ENCODE results near the gene SERPINH1.

The SERPINH1 gene

DNA sequence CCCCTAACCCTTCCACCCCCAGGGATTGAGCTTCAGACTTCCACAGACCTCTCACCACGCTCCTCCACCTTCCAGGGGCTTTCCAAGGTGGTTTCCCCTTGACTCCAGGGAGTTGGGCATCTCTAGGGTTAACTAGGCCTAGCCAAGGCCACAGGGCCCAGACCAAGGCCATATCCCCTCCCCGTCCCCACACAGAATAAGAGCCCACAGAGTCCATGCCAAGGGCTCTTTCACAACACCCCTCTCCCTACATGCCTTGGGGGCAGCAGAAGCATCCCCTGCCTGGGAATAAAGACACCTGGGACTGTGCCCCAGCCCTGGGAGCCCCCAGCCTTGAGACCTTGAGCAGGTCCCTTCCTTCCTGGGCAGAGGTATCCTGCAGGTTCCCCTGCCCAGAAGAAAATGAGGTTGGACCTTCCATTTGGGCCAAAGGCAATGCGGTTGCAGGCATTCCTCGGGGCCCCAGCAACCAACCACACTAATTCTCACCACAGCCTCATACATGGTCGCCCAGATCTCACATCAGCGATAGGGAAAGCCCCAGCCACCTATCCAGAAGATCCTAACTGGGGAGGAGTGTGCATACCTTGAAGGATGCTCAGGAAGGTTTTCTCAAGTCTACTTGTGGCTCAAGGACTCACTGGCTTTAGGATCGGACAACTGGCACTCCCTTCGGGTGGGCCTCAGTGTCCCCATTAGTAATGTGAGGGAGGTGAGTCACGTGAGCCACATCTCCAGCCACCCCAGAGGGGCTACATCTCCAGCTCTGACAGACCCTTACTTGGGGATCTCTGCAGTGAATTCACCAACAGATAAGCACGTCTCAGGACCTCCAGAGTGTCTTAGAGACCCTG is 38.0 kb upstream of the SERPINH1 start:
- Histone ChIP-seq H3K9ac (ENCODE audit: low read length) (peak overlapping the region; percentile 9), H3K36me3 (ENCODE audit: insufficient read depth, low read length) (no peaks in the 10 kb centered on the region), H3K4me1 (ENCODE audit: insufficient read depth, low read length) (peaks cover 13% of the 10 kb centered on the region), H3K27me3 (ENCODE audit: control insufficient read depth in 1 of 2, insufficient read depth in 2 of 2, low read length in 2 of 2) (peaks cover 0 to 8% of the 10 kb centered on the region in 2 donors), H3K4me3 (ENCODE audit: low read depth in 1 of 2, low read length in 2 of 2) (peak overlapping the region in 1 of 2 donors; percentile 56), H3K9me3 (ENCODE audit: low read length) (no peaks in the 10 kb centered on the region), H3K27ac (ENCODE audit: low read depth, low read length) (no peak overlapping the region)

DNA sequence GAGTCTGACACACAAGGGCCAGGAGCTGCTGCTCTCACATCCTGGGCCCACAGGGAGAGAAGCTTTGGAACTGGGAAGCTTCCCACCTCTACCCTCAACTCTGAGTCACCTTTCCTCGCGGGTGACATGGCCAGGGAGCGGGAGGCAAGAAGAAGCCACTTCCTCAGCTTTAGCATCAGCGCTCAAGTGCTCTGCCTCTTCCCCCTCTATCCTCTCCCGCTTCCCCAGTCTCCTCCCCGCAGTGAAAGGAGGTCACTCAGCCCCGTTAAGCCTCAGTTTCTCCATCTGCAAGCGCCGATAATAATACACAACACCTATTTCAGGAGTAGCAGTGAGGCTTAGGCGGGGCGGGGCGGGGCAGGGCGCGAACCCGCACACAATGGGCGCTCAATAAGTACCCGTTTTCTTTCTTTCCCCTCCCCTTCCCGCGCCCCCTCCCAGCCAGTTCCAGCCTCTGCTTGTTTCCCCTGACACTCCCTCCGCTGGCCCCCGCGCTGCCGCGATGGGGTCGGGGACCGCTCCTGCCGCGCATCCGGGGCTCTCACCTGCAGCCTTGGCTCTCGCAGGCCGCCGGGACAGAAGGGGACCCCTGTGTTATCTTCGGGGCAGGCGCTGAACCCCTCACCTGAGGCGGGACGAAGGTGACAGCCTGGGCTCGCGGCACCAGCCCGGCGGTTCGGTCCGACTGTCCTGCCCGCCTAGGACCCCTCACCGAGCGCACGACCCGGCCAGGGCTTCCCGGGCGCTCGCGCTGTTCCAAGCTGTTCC is 37.2 kb upstream of the SERPINH1 start:
- Histone ChIP-seq H3K9me3 (ENCODE audit: low read length) (no peaks in the 10 kb centered on the region), H3K4me1 (ENCODE audit: insufficient read depth, low read length) (peaks cover 13% of the 10 kb centered on the region), H3K27ac (ENCODE audit: low read depth, low read length) (no peak overlapping the region), H3K4me3 (ENCODE audit: low read depth in 1 of 2, low read length in 2 of 2) (peak overlapping the region; percentile 45 to 56), H3K27me3 (ENCODE audit: control insufficient read depth in 1 of 2, insufficient read depth in 2 of 2, low read length in 2 of 2) (peaks cover 0 to 8% of the 10 kb centered on the region in 2 donors), H3K9ac (ENCODE audit: low read length) (peak overlapping the region; percentile 9), H3K36me3 (ENCODE audit: insufficient read depth, low read length) (no peaks in the 10 kb centered on the region)

DNA sequence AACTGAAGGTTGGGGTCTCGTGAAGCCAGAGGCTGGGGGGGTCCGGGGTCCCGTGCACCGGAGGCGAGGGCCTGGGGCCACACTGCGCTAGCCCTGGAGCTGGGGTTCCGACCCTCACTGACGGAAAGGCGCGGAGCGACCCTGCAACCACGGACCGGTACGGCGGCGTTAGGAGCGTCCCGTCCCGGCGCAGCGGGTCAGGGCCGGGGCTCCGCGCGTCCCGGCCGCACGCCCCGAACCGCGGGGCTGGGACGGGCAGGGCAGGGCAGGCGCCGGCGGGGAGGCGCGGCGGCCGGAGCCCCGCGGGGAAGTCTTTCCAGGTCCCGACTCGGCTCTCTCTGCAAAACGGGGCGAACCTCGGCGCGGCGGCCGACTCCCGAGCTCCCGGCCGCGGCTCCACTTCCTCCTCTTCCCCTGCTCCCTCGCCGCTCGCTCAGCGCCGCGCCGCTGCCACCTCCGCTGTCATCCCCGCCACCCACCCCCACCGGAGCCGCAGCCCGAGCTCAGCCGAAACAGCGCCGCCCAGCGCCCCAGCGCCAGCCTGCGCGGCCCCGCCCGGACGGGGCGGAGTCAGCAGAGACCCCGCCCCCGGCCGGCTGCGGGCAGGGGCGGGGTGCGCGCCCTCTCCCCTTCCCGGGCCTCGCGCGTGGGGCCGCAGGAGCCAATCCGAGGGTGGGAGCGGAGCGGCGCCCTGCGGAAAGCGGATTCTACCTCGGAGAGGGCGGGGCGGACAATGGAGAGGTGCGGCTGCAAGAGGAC is 36.4 kb upstream of the SERPINH1 start, which contains the start of gene GDPD5:
Gene GDPD5, minus strand, starts transcription at position 509 of the 759 bp plus-strand sequence. CDS start 48,206 bp downstream, outside the sequence.
- Histone ChIP-seq H3K27ac (ENCODE audit: low read depth, low read length) (peak within 1 kb of the TSS; percentile 14), H3K36me3 (ENCODE audit: insufficient read depth, low read length) (no peaks in the 10 kb centered on the region), H3K4me3 (ENCODE audit: low read depth in 1 of 2, low read length in 2 of 2) (peak within 1 kb of the TSS; percentile 45 to 56), H3K9ac (ENCODE audit: low read length) (peak within 1 kb of the TSS; percentile 21), H3K9me3 (ENCODE audit: low read length) (no peaks in the 10 kb centered on the region), H3K27me3 (ENCODE audit: control insufficient read depth in 1 of 2, insufficient read depth in 2 of 2, low read length in 2 of 2) (peaks cover 0 to 8% of the 10 kb centered on the region in 2 donors), H3K4me1 (ENCODE audit: insufficient read depth, low read length) (peaks cover 13% of the 10 kb centered on the region)

DNA sequence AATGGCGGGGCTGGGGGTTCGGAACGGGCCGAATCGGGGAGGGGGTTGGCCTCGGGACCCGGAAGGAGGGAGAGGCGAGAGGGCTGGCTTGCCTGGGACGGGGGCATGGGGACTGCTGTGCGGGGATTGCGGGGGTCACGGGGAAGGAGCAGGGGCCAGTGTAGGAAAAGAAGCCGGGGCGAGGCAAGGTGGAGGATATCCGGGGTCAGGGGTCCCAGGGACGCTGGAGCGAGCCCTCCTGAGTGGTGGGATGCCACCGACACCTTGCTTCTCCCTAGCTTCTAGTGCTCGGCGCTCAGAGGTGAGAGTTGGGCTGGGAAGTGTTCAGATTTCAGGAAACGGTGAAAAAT is 35.9 kb upstream of the SERPINH1 start:
- Histone ChIP-seq H3K27ac (ENCODE audit: low read depth, low read length) (peak overlapping the region; percentile 14), H3K4me1 (ENCODE audit: insufficient read depth, low read length) (peaks cover 13% of the 10 kb centered on the region), H3K36me3 (ENCODE audit: insufficient read depth, low read length) (no peaks in the 10 kb centered on the region)

DNA sequence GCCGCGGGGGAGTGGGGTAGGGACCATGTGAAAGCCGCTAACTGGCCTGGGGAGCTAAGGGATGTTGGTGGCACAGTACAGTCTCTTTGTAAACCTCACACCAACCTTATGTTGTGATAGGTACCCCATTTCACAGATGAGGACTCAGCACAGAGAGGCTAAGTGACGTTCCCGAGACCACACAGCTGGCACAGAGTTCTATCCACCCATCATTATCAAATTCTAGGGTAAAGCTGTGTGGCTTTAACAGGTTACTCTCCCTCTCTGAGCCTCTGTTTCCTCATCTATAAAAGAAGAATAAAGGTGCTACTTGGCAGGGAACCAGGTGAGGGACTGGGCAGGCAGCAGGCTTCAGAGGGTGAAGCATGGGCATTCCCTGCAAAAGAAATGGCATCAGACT is 34.9 kb upstream of the SERPINH1 start:
- H3K9ac ChIP-seq (ENCODE audit: low read length) = no peak overlapping the region

More for the DNA sequence above, 35.9 kb upstream of the SERPINH1 start:
- H3K9ac ChIP-seq (ENCODE audit: low read length) = peak overlapping the region; percentile 21
- H3K4me3 ChIP-seq (ENCODE audit: low read depth in 1 of 2, low read length in 2 of 2) = peak overlapping the region; percentile 45 to 56
- H3K9me3 ChIP-seq (ENCODE audit: low read length) = no peaks in the 10 kb centered on the region
- peaks cover 0 to 8% of the 10 kb centered on the region in 2 donors for H3K27me3 ChIP-seq (ENCODE audit: control insufficient read depth in 1 of 2, insufficient read depth in 2 of 2, low read length in 2 of 2)

DNA sequence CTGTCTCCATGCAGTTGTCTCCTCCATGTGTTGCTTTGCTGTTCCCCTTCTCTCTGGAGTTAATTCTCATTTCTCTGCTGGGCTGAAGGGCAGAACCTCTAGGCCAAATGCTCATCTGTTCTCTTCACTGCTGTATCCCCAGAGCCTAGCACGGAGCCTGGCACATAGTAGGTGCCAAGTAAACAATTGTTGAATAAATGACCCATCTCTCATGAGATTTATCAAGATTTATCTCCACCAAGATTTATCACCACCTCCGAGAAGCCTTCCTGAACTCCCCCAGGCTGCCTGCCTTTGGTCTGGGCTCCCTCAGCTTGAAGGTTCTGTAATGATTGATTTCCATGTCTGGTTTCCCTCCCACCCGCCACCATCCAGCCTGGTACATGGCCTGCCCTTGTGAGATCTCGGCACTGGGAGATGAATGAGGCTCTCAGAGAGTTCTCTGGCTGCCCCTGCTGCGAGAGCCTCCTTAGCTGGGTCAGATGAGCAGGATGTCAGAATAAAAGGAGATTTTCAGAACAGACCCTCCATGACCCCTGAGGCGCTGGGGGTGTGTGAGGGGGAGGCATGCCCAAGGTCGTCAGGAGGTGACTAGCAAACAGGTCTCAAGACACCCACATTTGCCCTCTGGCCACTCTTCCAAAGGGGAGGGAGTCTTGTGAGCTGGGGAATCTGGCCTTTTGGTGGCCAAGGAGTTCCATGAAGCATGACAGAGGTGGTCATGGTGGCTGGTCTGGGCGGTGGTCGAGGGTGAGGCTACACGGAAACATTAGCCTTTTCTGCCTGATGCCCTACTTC is 33.9 kb upstream of the SERPINH1 start:
- H3K27ac ChIP-seq (ENCODE audit: low read depth, low read length) = no peak overlapping the region
- H3K4me3 ChIP-seq (ENCODE audit: low read depth in 1 of 2, low read length in 2 of 2) = no peak overlapping the region
- H3K36me3 ChIP-seq (ENCODE audit: insufficient read depth, low read length) = no peaks in the 10 kb centered on the region
- H3K9me3 ChIP-seq (ENCODE audit: low read length) = no peaks in the 10 kb centered on the region
- peaks cover 0 to 8% of the 10 kb centered on the region in 2 donors for H3K27me3 ChIP-seq (ENCODE audit: control insufficient read depth in 1 of 2, insufficient read depth in 2 of 2, low read length in 2 of 2)
- no peak overlapping the region for H3K9ac ChIP-seq (ENCODE audit: low read length)
- H3K4me1 ChIP-seq (ENCODE audit: insufficient read depth, low read length) = peaks cover 13% of the 10 kb centered on the region

More for the DNA sequence above, 34.9 kb upstream of the SERPINH1 start:
- Histone ChIP-seq H3K27ac (ENCODE audit: low read depth, low read length) (no peak overlapping the region), H3K36me3 (ENCODE audit: insufficient read depth, low read length) (no peaks in the 10 kb centered on the region), H3K4me3 (ENCODE audit: low read depth in 1 of 2, low read length in 2 of 2) (no peak overlapping the region), H3K4me1 (ENCODE audit: insufficient read depth, low read length) (peaks cover 13% of the 10 kb centered on the region), H3K9me3 (ENCODE audit: low read length) (no peaks in the 10 kb centered on the region), H3K27me3 (ENCODE audit: control insufficient read depth in 1 of 2, insufficient read depth in 2 of 2, low read length in 2 of 2) (peaks cover 0 to 8% of the 10 kb centered on the region in 2 donors)

DNA sequence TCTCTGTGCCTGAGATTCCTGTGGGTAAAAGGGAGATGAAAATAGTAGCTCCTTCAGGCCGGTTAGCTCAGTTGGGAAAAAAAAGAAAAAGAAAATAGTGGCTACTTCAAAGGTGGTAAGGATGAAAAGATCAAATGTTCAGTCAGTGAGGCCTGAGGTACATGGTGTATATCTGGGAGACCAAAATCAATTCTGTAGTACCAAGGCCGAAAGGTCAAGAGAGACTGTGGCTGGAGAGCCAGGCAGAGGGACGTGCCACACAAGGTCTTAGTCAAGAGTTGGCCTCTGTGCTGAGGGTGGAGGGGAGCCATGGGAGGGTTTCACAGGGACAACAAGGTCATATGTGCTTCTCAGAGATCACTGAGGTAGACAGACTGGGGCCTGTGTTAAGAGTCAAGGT is 31.5 kb upstream of the SERPINH1 start:
- H3K9ac ChIP-seq (ENCODE audit: low read length) = no peak overlapping the region
- no peaks in the 10 kb centered on the region for H3K36me3 ChIP-seq (ENCODE audit: insufficient read depth, low read length)
- H3K27ac ChIP-seq (ENCODE audit: low read depth, low read length) = no peak overlapping the region
- no peaks in the 10 kb centered on the region for H3K4me1 ChIP-seq (ENCODE audit: insufficient read depth, low read length)
- no peaks in the 10 kb centered on the region for H3K9me3 ChIP-seq (ENCODE audit: low read length)
- H3K4me3 ChIP-seq (ENCODE audit: low read depth in 1 of 2, low read length in 2 of 2) = no peak overlapping the region
- no peaks in the 10 kb centered on the region for H3K27me3 ChIP-seq (ENCODE audit: control insufficient read depth in 1 of 2, insufficient read depth in 2 of 2, low read length in 2 of 2)

DNA sequence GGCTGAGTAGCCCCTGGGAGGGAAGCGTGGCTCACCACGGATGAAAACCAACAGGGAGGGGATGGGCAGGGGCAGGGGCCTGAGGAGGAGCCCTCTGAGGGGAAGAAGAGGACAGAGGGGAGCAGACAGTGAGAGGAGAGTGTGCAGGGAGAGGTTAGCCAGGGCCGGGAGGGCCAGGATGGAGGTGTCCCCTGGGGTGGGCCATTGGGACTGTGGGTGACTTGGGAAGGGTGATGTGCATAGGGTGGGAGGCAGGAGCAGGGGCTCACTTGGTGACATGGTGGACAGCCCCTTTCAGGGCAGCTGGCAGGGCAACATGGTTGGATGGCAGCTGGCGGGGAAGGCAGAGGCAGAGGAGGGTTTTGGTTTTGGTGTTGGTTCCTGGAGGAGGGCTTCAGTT is 30.7 kb upstream of the SERPINH1 start:
- H3K4me3 ChIP-seq (ENCODE audit: low read depth in 1 of 2, low read length in 2 of 2) = no peak overlapping the region
- H3K36me3 ChIP-seq (ENCODE audit: insufficient read depth, low read length) = no peaks in the 10 kb centered on the region
- H3K9ac ChIP-seq (ENCODE audit: low read length) = no peak overlapping the region
- H3K27me3 ChIP-seq (ENCODE audit: control insufficient read depth in 1 of 2, insufficient read depth in 2 of 2, low read length in 2 of 2) = no peaks in the 10 kb centered on the region
- no peak overlapping the region for H3K27ac ChIP-seq (ENCODE audit: low read depth, low read length)
- H3K9me3 ChIP-seq (ENCODE audit: low read length) = no peaks in the 10 kb centered on the region
- no peaks in the 10 kb centered on the region for H3K4me1 ChIP-seq (ENCODE audit: insufficient read depth, low read length)

DNA sequence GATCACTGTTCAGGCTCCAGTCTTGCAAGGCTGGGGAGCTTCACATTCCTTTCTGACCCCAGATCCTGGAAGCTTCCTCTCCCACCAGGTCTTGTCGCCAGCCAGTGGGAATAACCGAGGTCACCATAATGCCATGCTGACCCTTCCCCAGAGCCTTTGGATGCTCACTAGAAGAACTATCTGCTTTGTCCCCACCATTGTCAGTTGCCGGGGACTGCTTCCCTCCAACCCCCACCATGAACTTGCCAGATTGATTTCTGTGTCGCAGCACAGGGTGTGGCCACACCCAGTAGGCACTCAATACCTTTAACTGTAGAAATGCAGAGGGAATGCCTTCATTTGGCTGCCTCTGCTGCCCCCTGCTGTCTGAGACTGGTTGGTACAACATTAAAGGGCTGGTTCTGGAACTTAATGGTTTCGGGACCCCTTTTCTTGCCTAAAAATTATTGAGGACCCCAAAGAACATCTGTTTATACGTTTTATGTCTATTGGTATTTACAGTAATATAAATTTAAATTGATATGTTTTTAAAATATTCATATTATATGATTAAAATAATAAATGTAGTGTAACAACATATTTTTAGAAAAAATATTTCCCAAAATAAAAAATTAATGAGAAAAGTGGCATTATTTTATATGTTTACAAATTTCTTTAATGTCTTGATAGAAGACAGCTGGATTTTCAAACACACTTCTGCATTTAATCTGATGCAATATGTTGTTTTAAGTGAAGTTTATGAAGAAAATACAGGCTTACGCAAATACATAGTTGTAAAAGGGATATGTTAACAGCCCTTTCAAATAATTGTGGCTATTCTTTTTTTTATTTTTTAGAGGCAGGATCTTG is 29.6 kb upstream of the SERPINH1 start:
- Histone ChIP-seq H3K27me3 (ENCODE audit: control insufficient read depth in 1 of 2, insufficient read depth in 2 of 2, low read length in 2 of 2) (no peaks in the 10 kb centered on the region), H3K36me3 (ENCODE audit: insufficient read depth, low read length) (no peaks in the 10 kb centered on the region), H3K9ac (ENCODE audit: low read length) (no peak overlapping the region), H3K4me3 (ENCODE audit: low read depth in 1 of 2, low read length in 2 of 2) (no peak overlapping the region), H3K27ac (ENCODE audit: low read depth, low read length) (no peak overlapping the region), H3K4me1 (ENCODE audit: insufficient read depth, low read length) (no peaks in the 10 kb centered on the region), H3K9me3 (ENCODE audit: low read length) (no peaks in the 10 kb centered on the region)

DNA sequence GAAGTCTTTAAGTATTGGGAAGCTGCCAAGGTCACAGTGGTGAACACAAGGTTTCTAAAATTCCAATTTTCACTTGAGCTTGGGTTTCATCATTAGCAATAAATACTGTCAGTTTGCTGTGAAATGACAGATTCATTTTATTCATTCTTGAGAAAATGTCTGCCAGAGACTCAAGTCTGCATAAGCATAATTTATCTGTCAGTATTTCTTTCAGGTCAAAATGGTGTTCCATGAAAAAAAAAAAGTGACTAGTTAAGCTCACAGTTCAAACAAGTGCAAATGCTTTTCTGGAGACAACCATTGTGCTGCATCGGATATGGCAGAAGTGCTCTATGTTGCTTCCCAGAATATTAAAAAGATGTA is 28.2 kb upstream of the SERPINH1 start:
- H3K36me3 ChIP-seq (ENCODE audit: insufficient read depth, low read length) = no peaks in the 10 kb centered on the region
- H3K9me3 ChIP-seq (ENCODE audit: low read length) = no peaks in the 10 kb centered on the region
- no peak overlapping the region for H3K27ac ChIP-seq (ENCODE audit: low read depth, low read length)
- H3K4me3 ChIP-seq (ENCODE audit: low read depth in 1 of 2, low read length in 2 of 2) = no peak overlapping the region
- no peaks in the 10 kb centered on the region for H3K27me3 ChIP-seq (ENCODE audit: control insufficient read depth in 1 of 2, insufficient read depth in 2 of 2, low read length in 2 of 2)
- H3K4me1 ChIP-seq (ENCODE audit: insufficient read depth, low read length) = no peaks in the 10 kb centered on the region
- H3K9ac ChIP-seq (ENCODE audit: low read length) = no peak overlapping the region

Data from muscle layer of colon (tissue), 2 donors.